CD4-positive, alpha-beta T cell treated with Interleukin-21 for 1 hour (primary cell): ENCODE data around the gene NUP210L.
A peak's percentile ranks its signal among the peaks of the same experiment; 100 is the strongest.
"Not testable (repeated sequence)": the region's sequence is repeated elsewhere in the genome, so short reads cannot be mapped to it uniquely, and the experiment has no call there.

Experiments used
- DNase-seq: peaks from one replicate; pipeline ENCODE4 v3.0.0-alpha.2; 2020

The NUP210L gene

DNA sequence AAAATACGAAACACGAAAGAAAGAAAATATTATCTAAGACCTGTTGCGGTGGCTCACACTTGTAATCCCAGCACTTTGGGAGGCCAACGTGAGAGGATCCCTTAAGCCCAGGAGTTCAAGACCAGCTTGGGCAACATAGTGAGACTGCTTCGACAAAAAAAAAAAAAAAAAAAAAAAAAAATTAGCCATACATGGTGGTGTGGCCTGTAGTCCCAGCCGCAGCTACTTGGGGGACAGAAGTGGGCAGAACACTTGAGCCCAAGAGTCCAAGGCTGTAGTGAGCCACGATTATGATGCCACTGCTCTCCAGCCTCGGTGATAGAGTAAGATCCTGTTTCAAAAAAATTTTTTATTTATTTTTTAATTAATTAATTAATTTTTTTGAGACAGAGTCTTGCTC lies 167.3 kb downstream of the NUP210L start:
- DNase-seq: no peak

DNA sequence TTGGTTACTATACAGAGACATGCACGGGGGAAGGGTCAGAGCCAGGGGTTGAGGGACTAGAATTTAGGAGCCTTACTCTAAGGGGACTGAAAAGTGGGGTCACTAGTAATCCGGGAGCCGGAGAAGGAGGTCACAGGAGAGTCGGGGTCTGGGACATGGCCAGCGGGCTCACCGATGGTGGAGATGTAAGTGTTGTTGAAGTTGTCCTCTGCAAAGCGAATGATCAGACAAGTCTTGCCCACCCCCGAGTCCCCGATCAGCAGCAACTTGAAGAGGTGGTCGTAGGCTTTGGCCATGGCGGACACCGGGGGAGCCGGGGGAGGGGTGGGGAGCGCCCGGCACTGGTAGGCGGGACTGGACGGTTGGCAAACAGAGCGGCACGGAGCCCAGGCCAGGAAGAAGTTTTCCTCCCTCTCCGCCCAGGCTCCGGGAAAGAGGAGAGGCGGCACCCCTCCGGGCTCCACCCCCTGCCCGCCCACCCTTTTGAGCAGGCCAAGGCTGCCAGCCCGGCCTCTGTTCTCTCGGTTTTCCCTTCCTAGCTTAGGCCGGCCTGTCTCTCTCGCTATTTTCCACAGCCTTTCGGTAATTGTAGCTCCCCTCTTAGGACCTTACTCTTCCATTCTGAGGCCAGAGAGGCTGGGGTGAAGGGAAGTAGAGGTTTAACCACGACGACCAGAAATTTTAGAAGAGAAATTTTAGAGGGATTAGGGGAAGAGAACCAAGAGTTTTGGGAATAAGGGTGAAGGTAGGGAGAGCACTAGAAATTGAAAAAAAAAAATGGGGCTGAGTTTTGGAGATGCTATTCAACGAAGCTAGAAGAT lies 168.7 kb downstream of the NUP210L start, which contains the start of gene RAB13:
Gene RAB13 (minus strand): TSS at position 399 of the 821 bp plus-strand sequence. CDS start 103 bp downstream, at position 296.
- no peak for DNase-seq

DNA sequence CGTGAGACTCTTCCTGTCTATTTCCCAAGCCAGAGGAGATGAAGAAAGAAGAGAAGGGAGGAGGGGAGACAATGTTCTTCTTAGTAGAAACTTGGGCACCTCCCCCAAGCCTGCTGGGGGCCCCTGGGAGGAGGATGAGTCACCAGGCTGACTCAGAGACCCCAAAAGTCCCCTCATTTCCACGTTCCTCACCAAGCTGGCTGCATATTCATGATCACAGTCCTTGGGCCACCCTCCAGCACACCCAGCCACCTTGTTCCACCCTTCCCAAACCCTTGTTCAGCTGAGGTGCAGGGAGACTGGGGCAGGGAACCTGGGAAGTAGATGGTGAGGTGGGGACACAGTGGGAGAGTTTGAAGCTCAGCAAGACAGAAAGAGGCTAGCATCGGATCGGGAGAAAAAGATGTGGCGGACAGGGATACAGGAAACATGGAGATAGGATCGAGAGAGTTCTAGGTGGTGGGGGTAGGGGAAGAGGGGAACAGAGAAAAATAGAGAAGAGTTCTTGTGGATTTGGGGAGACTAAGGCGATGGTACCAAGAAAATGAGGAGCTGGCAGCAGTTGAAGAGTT lies 169.4 kb downstream of the NUP210L start:
- no peak for DNase-seq

DNA sequence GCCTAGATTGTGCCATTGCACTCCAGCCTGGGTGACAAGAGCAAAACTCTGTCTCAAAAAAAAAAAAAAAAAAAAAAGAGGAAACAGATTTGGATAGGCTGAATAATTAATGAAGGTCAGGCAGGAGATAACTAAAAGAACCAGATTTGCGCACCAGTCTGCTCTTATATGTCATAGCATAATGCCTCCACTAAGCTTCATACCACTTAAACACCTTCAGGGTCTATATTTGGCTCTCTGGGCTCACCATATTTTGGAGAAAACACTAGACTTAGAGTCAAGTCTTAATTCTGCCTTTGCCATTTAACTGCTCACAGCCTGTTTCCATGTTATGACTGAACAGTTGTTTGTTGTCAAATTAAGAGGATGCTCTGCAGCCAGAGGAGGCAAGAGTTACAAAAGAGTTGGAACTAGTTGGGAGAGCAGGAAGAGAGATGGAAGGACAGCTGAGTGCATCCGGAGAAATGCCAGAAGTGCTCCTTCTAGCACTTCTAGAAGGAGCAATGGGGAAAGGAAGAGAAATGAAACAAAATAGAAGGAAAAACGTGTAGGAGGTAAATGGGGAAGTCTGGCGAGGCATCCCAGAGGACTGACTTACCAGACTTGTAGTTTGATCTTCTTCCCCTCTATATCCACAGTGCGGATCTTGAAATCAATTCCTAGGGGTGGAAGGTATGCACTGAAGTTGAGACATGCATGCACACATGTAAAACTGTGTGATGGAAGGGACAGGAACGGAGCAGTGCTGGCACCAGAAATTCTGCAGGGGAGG lies 170.6 kb downstream of the NUP210L start:
- DNase-seq: no peak

DNA sequence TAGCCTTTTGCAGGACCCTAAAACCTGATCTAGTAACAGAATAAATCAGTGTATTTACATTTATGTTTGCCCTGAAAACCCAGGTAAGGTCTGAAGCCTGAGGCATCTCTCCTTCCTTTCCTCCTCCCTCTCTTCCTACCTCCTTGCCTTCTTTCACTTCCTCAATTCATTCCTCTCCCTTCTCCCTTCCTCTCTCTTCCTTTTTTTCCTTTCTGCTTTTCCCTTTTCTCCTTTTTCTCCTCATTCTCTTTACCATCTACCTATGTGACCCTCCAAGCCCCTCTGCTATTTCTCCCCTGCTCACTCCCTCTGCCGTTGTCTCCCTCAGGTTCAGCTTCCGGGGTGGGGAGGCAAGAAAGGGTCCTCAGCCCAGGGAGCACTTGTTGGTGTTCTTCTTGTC lies 173.1 kb downstream of the NUP210L start:
- DNase-seq: not testable (repeated sequence)

DNA sequence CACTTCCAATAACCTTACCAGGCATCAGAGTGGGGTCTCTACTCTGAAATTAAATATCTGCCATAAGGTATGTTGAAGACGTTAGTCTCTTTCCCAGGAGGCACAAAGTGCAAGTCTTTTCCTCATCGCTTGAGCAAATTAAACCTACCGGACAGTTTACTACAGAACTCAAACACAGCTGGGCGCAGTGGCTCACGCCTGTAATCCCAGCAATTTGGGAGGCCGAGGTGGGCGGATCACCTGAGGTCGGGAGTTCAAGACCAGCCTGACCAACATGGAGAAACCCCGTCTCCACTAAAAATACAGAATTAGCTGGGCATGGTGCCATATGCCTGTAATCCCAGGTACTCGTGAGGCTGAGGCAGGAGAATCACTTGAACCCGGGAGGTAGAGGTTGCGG lies 175.8 kb downstream of the NUP210L start:
- not testable (repeated sequence) for DNase-seq

DNA sequence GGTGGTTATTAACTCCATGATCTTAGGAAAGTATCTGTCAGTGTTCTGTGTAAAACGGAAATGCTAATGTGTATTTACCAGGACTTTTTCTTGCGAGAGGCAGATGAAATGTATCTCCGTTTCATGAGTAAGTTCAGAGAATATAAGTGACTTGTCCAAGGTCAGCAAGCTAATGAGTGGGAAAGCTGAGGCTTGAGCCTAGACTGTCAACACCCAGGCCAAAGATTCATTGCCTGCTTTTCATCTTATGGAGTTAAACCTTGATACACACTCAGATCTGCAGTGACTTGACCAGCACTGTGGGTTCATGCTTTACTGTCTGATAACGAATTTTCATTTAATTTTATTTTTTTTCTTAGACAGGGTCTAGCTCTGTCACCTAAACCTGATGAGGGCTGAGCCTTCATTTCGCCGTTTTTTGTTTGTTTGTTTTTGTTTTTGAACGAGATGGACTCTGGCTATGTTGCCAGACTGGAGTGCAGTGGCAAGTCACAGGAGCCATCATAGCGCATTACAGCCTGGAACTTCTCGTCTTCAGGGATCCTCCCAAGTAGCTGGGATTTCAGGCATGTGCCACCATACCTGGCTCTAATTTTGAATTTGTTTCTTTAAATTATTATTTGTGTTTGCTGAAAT lies 176.5 kb downstream of the NUP210L start:
- no peak for DNase-seq

DNA sequence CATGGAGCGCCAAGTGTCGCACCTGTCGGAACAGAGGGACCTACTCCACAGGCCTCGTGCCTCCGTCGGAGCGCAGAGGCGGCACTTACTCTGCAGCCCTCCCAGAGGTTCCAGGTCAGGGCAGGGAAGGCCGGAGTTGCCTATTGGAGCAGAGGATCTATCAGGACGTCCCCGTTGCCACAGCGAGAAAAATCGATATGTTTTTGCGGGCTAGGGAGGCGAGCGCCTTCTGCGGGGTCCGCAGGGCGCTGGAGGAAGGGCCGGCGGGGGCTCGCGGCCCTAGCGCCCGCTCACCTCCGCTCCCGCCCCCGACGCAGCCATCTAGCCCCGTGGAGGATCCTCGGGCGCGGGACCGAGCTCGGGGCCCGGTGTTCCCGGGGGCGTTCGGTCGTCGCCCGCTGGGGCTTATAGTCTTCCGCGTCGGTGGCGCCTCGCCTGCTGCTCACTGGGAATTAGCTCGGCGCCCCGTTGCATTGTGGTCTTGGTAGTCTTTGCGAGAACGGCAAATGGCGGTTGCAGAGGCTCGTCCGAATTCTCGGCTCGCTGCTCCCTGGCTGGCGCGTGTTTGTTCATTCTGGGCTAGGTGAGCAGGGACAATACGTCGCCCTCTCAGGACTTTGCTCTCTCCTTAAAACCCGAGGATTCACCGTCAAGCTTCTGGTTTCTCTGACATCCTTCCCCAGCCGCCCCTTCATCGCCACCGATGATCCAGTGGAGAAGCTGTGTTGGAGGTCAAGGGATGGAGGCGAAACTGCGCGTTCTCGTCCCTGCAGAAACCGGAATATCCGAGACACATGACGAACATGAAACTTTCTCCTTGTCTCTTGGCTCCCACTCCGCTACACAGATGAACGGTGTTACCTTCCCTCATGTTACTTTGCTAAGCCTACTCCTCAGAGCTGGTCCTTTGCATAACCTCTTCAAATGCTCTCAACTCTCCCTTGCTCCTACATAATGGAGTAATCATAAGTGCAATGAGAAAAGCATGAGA lies 177.3 kb downstream of the NUP210L start, which contains the start of gene JTB:
Gene JTB (minus strand): TSS at position 425 of the 991 bp plus-strand sequence. CDS start 422 bp downstream, at position 3.
- DNase-seq: peak; percentile 87

DNA sequence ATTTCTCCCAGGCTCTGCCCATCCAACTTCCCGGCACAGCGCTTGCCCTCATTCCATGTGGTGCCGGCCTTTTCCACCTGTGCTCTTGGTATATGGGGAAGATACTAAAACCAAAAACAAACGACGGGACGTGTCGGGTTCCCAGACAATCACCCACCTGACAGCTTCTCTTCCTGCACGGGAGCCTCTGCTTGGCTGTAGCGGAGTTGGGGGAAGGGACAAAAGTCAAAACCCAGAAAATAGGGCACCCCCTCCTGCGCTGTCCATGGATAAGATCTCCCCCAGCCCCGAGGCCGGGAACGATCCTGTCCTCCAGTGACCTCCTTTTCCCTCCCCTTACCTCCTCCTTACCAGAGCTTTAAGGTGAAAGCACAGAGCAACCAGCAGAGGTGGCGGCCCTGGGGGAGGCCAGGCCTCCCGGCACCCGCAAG lies 178.0 kb downstream of the NUP210L start:
- no peak for DNase-seq

DNA sequence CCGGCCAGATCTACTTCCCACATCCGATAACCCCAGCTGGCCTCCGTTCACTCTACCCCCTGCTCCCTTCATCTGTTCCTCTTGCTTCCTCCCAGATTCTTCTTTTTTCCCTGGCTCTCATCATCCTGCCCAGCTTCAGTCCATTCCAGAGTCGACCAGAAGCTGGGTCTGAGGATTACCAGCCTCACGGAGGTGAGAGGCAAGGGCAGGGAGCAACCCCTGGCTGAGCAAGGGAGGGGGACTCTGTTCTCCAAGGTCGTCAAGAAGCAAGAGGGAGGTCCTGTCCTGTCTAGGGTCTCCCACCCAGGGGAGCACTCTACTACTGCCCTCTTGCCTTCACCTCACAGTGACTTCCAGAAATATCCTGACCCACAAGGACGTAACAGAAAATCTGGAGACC lies 181.3 kb downstream of the NUP210L start:
- no peak for DNase-seq

DNA sequence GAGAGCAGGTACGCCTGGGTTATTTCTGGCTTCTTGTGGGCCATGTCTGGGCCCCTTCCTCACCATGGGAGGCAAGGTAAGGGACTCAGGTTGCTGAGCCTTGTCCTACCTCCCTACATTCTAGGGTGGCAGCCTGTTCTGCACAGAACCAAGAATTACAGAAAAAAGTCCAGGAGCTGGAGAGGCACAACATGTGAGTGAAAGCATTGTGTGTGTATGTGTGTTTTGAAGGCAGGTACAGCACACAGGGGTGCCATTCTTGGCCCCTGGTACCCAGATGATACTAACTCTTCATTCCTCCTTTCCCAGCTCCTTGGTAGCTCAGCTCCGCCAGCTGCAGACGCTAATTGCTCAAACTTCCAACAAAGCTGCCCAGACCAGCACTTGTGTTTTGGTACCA lies 181.8 kb downstream of the NUP210L start:
- no peak for DNase-seq

DNA sequence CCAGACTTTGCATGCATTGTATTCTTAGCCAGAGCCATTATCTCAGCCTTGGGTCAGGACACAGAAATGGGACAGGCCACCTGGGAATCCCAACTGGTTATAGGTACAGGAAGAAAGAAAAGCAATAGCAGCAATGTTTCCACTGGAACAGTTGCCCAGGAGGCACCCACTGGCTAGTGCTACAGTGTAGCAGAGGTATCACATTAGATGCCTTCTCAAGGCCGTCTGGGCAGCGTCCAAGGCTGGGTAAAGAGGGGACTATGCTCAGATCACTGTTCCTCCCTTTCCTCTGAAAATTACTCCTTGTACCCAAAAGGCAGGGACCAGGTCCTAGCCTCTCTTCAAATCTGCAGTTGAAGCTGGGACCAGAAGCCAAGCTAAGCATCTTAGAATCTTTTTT lies 184.5 kb downstream of the NUP210L start:
- no peak for DNase-seq

DNA sequence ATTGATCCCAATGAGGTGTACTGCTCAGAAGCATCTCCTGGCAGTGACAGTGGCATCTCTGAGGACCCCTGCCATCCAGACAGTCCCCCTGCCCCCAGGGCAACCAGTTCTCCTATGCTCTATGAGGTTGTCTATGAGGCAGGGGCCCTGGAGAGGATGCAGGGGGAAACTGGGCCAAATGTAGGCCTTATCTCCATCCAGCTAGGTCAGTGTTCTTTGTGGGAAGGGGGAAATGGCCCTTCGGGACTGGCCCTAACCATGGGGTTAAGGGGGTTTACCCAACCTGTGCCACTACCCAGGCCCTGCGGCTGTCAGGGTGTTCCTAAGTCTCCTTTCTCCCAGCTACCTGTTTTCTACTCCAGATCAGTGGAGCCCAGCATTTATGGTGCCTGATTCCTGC lies 185.9 kb downstream of the NUP210L start:
- DNase-seq: no peak

DNA sequence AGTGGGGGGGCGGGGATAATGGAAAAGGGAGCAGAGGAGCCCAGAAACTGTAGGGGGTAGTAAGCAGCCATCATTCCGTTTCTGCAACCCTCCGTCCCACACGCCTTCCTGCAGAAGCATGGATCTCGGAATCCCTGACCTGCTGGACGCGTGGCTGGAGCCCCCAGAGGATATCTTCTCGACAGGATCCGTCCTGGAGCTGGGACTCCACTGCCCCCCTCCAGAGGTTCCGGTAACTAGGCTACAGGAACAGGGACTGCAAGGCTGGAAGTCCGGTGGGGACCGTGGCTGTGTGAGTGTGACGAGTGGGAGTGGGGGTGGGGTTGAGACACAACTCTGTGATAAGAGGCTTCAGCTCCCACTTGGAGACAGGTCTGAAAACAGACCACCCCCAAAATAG lies 186.5 kb downstream of the NUP210L start:
- DNase-seq: no peak

DNA sequence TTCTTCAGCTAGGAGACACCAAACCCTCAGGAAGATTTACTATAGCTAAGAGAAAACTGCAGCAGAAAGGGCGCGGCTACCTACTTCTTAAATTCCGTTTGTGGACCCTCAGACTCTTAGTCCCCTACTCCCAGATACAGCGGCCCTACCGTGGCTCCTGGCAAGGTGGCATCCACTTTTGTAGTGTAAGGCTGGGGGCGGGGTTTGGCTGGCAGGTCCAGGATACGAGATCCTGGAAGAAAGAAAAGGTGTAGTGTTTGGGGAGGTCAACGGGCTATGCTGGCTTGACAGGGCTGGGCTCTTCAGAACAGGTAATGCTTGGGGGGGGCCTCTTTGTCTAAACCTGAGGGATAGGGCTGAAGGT lies 186.9 kb downstream of the NUP210L start:
- DNase-seq: no peak

DNA sequence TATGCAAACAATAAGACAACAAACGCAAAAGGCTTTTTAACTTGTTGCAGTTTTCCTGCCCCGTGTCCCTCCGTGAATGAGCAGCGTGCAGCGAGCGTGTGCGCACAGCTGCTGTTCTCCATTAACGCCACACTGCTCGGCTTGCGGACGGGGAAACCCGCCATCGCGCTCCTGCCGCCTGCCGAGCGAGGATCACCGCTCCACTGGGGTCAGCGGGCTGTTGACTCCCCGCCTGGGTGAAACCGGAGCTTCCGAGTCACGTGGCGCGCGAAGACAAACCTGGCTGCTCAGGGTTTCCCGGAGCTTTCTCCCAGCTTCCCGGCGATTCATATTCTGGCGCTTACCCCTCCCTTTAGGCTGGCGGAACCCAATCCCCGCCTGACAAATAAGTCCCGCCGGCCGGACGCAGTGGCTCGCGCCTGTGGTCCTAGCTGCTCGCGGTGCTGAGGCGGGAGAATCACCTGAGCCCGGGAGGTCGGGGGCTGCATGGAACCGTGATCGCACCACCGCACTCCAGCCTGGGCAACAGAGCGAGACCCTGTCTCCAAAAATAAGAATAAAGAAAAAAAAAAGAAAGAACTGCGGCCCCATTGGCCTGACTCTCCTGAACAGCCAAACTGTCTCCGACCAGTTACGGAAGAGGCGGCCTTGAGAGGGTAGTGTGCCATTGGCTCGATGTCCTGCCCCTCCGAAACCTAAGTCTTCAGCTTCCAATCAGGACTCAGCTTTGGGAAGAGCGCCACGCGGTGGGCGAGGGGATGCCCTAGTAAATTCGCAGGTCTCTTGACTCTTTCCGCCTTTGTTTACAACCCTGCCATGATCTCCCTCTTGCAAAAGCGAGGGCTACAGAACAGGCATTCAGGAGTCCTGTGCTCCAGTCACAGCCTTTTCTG lies 187.5 kb downstream of the NUP210L start, which contains the start of gene CREB3L4:
Gene CREB3L4 (plus strand): TSS at position 796 of the 893 bp plus-strand sequence. CDS start 624 bp downstream, outside the sequence.
- peak; percentile 92 for DNase-seq

DNA sequence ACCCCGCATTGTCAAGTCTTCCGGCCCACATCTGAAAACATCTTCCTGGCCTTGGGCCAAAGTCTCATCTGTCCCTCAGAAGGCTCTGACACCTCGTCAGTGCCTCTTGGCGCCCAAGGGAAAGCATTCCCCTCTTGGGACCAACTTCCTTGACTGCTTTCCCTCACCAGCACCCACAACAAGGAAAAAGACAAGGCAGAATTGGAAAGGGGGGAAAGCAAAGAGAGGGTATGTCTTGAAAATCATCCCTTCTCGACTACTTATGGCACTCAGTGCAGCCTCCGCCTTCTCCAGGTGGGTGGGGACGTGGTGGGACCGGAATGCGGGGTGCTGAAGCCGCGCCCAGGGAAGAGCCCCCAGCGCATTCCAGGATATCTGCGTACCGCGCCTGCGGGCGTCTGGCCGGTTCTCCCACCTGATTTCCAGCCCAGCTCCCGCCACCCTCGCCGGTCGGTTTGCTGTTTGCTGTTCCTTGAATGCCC lies 191.0 kb downstream of the NUP210L start:
- no peak for DNase-seq

DNA sequence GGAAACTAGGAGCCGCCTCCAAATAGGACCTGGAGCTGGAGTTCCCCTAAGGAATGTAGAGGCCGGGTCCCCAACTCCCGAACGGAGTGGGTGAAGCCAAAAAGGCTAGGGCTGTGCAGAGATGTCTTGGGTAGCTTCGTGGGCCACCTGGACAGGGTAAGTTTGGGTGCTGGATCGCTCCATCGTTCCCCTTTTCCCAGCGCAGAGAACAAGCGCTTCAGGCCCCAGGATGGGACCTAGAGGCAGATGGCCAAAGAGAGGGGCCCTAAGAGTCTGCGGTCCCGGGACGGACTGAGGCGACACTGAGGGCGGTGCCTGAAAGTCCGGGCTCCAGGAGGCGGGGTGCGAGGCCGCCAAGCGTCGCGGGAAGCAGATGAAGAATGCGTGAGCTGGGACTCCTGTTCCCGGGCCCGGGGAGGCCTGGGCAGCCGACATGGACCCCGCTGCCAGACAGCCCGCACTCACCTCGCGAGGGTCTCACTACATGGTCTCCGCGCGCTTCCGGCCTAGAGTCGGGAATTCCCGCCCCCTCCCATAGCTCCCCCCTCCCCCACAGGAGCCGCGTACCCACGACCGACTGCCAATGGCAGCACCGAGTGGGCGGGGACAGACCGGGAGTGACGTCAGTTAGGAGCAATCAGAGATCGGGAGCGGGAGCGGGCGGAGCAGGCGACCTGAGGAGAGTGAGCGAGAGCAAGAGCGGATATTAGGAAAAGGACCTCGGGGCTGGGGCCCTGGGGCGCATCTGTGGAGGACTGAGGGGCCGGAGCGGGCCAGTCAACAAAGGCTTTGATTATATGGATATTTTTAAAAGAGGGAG lies 191.6 kb downstream of the NUP210L start, which contains the start of gene SLC39A1:
Gene SLC39A1 (minus strand): TSS at position 508 of the 820 bp plus-strand sequence. CDS start 822 bp downstream, outside the sequence.
- DNase-seq: peak; percentile 95
